Fibroblast of the conjunctiva (primary cell): ENCODE data around the gene SPTAN1.
"Not testable (repeated sequence)": the region's sequence is repeated elsewhere in the genome, so short reads cannot be mapped to it uniquely, and the experiment has no call there.

Experiments used
- DNase-seq: peaks from one replicate; pipeline ENCODE4 v3.0.0-alpha.2; 2010; ENCODE audit warnings: low read depth

The SPTAN1 gene

GRCh38 chr9:128633601-128634000, 81.2 kb downstream of the SPTAN1 start:
- no peak for DNase-seq

- DNase-seq, result no peak
Measured at GRCh38 chr9:128634111-128634510, 81.7 kb downstream of the SPTAN1 start.

- DNase-seq, result no peak
Measured at GRCh38 chr9:128634651-128635262, 82.4 kb downstream of the SPTAN1 start.

GRCh38 chr9:128635266-128636023, 83.1 kb downstream of the SPTAN1 start:
- peak; percentile 91 for DNase-seq

GRCh38 chr9:128636024-128636390, 83.6 kb downstream of the SPTAN1 start:
- no peak for DNase-seq

GRCh38 chr9:128636556-128637530, 84.5 kb downstream of the SPTAN1 start:
- DNase-seq, result no peak

- no peak for DNase-seq
Measured at GRCh38 chr9:128637656-128638055, 85.3 kb downstream of the SPTAN1 start.

- no peak for DNase-seq
Measured at GRCh38 chr9:128638580-128638979, 86.2 kb downstream of the SPTAN1 start.

GRCh38 chr9:128640603-128641002, 88.2 kb downstream of the SPTAN1 start:
- no peak for DNase-seq

- no peak for DNase-seq
Measured at GRCh38 chr9:128642675-128643245, 90.4 kb downstream of the SPTAN1 start.

- no peak for DNase-seq
Measured at GRCh38 chr9:128643519-128644300, 91.3 kb downstream of the SPTAN1 start.

GRCh38 chr9:128648206-128648605, 95.8 kb downstream of the SPTAN1 start:
- DNase-seq, result not testable (repeated sequence)

GRCh38 chr9:128651798-128652197, 99.4 kb downstream of the SPTAN1 start:
- DNase-seq, result no peak

- no peak for DNase-seq
Measured at GRCh38 chr9:128653908-128654307, 101.5 kb downstream of the SPTAN1 start.

- no peak for DNase-seq
Measured at GRCh38 chr9:128654481-128654880, 102.1 kb downstream of the SPTAN1 start.

GRCh38 chr9:128656416-128657343, 104.3 kb downstream of the SPTAN1 start, which contains the start of gene DYNC2I2:
Gene DYNC2I2 (minus strand): TSS chr9:128656847. CDS start chr9:128656726, 121 bp downstream.
- DNase-seq, result peak; percentile 84

GRCh38 chr9:128657344-128657704, 104.9 kb downstream of the SPTAN1 start:
- no peak for DNase-seq

- DNase-seq, result no peak
Measured at GRCh38 chr9:128657796-128658195, 105.4 kb downstream of the SPTAN1 start.

GRCh38 chr9:128666481-128666941, 114.1 kb downstream of the SPTAN1 start:
- not testable (repeated sequence) for DNase-seq

GRCh38 chr9:128669786-128670185, 117.4 kb downstream of the SPTAN1 start:
- DNase-seq, result no peak
